Measurements from ENCODE around the gene MAP3K3. TPM values are rescaled to one million over a fixed set of nuclear protein-coding genes. Genes with fewer than 3 reads are reported as not detected.

MAP3K3 gene
- total and polyA plus RNA-seq, 2 donors (not counting 1 experiment from before 2014, with no cell fraction given): 49.1 to 74.7 TPM

- H3K4me2 ChIP-seq (replicated peaks; ENCODE audit: low read depth, low read length, poor library complexity, severe bottlenecking): peak overlapping the region; percentile 99
- WGBS (ENCODE audit: insufficient coverage): 72% methylated on average over 4 of the region's 15 CpGs
- H3K27ac Mint-ChIP-seq: peak overlapping the region; percentile 91
- H3K27me3 ChIP-seq (replicated peaks in 1 of 4; ENCODE audit: control extremely low read depth in 1 of 4, control insufficient read depth in 3 of 4, insufficient read depth in 4 of 4, low read length in 3 of 4): no peaks in the 10 kb centered on the region
- TF ChIP-seq EZH2 (IDR thresholded peaks at IDR 0.05; ENCODE audit: borderline replicate concordance, insufficient read depth, low read depth, low read length, poor library complexity, severe bottlenecking) (no peak), CTCF (IDR thresholded peaks at IDR 0.05) (no peak)
- no peaks in the 10 kb centered on the region for H3K27me3 Mint-ChIP-seq
- no peak for ATAC-seq (ENCODE audit: low read depth)
- H3K4me1 Mint-ChIP-seq: peaks cover 53% of the 10 kb centered on the region
- H3K9ac ChIP-seq (ENCODE audit: low read length): peak overlapping the region; percentile 37
- H3K4me3 ChIP-seq (ENCODE audit: control extremely low read depth in 1 of 5, extremely low read depth in 1 of 5, insufficient read depth in 1 of 5, low read depth in 2 of 5, low read length in 4 of 5): peak overlapping the region in 2 of 5 experiments; percentile 25 to 49
- H3K79me2 ChIP-seq (ENCODE audit: control insufficient read depth, insufficient read depth, low read length): peaks cover 34% of the 10 kb centered on the region
- DNase-seq: peak; percentile 65
- peak overlapping the region; percentile 43 to 75 for H3K27ac ChIP-seq (ENCODE audit: low read length in 2 of 2)
- H3K9me3 Mint-ChIP-seq (ENCODE audit: insufficient read depth): no peaks in the 10 kb centered on the region
- no peaks in the 10 kb centered on the region for H3K9me3 ChIP-seq (ENCODE audit: control extremely low read depth in 1 of 3, control insufficient read depth in 2 of 3, insufficient read depth in 1 of 3, low read length in 2 of 3)
- intact Hi-C loops (cut with micrococcal nuclease): loop anchor here (5.0 kb wide), 2 partner anchors 248 to 268 kb away; partner anchors contain the start of gene CYB561
- no peak overlapping the region for H2AFZ ChIP-seq (ENCODE audit: insufficient read depth, low read depth, low read length, poor library complexity, severe bottlenecking)
- peaks cover 39 to 47% of the 10 kb centered on the region in 2 donors for H3K4me1 ChIP-seq (ENCODE audit: control insufficient read depth in 2 of 2, insufficient read depth in 2 of 2, low read length in 2 of 2)
- ChIA-PET POLR2A (interaction anchor here (0.6 to 10.6 kb wide), 14 partner anchors 10 to 149 kb away, joined by 3 to 113 read pairs (median 6); partner anchors contain the start of genes CCDC47, DDX42 and MAP3K3), CTCF (interaction anchor here (0.6 to 4.0 kb wide), 10 partner anchors 10 to 270 kb away, joined by 3 to 82 read pairs (median 5); partner anchors contain the start of genes CCDC47, DDX42 and MAP3K3)
- H4K20me1 ChIP-seq (ENCODE audit: control insufficient read depth, insufficient read depth, low read length, poor library complexity, severe bottlenecking): peaks cover 51% of the 10 kb centered on the region
- peak overlapping the region; percentile 71 for H3K4me3 Mint-ChIP-seq
- H3K36me3 ChIP-seq (replicated peaks in 1 of 2; ENCODE audit: control extremely low read depth in 1 of 2, control insufficient read depth in 1 of 2, extremely low read depth in 1 of 2, insufficient read depth in 2 of 2, low read length in 1 of 2): peaks cover 0 to 65% of the 10 kb centered on the region in 2 experiments
Observed at GRCh38 chr17:63694950-63695773, 72.9 kb downstream of the MAP3K3 start.
